ENCODE results near the gene CIB4. TPM values are rescaled to one million over a fixed set of nuclear protein-coding genes. Genes with fewer than 3 reads are reported as not detected.

CIB4 gene
- total RNA-seq, 1 donor from 2014 or later: not detected

DNA sequence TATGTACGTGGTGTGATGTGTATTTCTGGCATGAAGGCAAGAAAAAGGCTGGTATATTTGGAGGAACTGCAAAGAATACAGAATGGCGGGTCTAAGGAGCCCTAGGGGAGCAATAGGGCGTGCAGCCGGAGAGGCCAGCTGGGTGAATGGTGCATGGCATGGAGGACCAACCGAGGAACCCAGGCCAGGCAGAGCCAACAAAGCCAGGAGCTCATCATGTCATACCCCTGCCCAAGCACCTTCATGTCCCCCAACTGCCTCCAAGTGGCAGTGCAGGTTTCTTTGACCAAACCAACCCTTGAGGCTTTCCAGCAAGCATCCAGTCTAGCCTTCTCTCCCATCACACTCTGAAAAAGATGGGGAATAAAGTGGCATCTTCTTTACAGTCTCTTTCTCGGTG is 42.4 kb upstream of the CIB4 start:
- Histone ChIP-seq H3K4me3 (ENCODE audit: low read depth, low read length) (no peak overlapping the region), H3K36me3 (ENCODE audit: control insufficient read depth, insufficient read depth, low read length) (no peaks in the 10 kb centered on the region), H3K27me3 (ENCODE audit: control insufficient read depth, insufficient read depth, low read length) (peaks cover 16% of the 10 kb centered on the region)
- TF ChIP-seq, protein P1, sequence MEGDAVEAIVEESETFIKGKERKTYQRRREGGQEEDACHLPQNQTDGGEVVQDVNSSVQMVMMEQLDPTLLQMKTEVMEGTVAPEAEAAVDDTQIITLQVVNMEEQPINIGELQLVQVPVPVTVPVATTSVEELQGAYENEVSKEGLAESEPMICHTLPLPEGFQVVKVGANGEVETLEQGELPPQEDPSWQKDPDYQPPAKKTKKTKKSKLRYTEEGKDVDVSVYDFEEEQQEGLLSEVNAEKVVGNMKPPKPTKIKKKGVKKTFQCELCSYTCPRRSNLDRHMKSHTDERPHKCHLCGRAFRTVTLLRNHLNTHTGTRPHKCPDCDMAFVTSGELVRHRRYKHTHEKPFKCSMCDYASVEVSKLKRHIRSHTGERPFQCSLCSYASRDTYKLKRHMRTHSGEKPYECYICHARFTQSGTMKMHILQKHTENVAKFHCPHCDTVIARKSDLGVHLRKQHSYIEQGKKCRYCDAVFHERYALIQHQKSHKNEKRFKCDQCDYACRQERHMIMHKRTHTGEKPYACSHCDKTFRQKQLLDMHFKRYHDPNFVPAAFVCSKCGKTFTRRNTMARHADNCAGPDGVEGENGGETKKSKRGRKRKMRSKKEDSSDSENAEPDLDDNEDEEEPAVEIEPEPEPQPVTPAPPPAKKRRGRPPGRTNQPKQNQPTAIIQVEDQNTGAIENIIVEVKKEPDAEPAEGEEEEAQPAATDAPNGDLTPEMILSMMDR (IDR thresholded peaks at IDR 0.05; ENCODE audit: insufficient read depth, low read length, severe bottlenecking): no peak
- FAIRE-seq (no peak), DNase-seq (ENCODE audit: low read depth) (no peak)

DNA sequence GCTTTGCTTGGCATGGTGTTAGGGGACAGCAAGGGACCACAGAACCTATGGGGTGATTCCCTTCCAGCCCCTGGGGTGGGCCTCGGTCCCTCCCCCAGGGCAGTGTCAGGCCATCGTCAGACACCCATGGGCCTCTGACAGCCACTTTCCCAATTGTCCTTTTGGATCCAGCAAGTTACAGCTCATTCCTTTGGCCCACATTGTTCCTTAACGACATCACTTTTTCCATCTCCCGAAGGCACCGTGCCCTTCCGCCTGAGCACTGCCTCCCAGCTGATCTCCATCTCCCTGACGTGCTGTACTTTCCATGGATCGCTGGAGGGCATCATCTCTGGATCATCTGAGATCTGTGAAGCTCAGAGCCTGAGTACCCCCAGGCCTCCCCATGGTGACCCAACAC is 41.0 kb upstream of the CIB4 start:
- no peak overlapping the region for H3K4me3 ChIP-seq (ENCODE audit: low read depth, low read length)
- no peaks in the 10 kb centered on the region for H3K36me3 ChIP-seq (ENCODE audit: control insufficient read depth, insufficient read depth, low read length)
- H3K27me3 ChIP-seq (ENCODE audit: control insufficient read depth, insufficient read depth, low read length): peaks cover 17% of the 10 kb centered on the region
- TF ChIP-seq, protein P1 (IDR thresholded peaks at IDR 0.05; ENCODE audit: insufficient read depth, low read length, severe bottlenecking): no peak
- DNase-seq (ENCODE audit: low read depth) (no peak), FAIRE-seq (no peak)

DNA sequence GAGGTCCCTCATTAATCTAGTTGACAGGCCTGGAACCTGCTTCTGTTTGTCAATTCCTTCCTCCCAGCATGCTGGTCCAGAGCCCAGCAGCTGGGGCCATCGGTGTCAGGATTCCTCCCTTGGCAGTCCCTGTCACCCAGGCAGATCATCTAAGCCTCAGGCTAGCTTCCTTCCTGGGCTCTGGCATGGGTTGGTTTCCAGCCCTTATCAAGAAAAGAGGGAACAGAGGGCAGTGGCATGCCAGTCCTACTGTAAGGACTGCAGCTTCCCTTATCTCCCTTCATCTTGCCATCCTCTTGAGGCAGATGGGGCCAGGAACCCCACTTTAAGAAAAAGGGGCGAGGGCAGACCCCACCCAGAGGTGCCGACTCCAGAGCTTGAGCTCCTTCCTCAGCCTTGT is 40.5 kb upstream of the CIB4 start:
- peaks cover 13% of the 10 kb centered on the region for H3K27me3 ChIP-seq (ENCODE audit: control insufficient read depth, insufficient read depth, low read length)
- TF ChIP-seq, protein P1 (IDR thresholded peaks at IDR 0.05; ENCODE audit: insufficient read depth, low read length, severe bottlenecking): no peak
- no peak for FAIRE-seq

DNA sequence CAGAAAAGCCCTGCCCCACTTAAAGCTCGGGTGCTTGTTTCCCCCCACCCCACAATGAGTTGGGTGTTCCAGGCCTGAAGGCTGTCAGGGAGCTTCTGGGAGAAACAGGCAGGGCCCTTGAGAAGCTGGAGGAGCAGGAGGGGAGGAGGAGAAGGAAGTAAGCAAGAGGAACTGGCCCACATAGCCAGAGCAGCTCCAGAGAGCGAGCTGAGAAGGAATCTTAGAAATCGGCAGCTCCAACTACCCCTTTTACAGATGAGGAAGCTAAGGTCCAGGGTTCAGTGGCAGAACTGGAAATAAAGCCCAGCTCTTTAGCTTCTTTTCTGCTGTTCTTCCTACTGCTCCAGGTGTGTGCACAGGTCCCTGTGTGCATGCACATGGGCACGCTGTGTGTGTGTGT is 38.7 kb upstream of the CIB4 start:
- DNase-seq (ENCODE audit: low read depth): no peak
- Histone ChIP-seq H3K27me3 (ENCODE audit: control insufficient read depth, insufficient read depth, low read length) (peaks cover 8% of the 10 kb centered on the region), H3K36me3 (ENCODE audit: control insufficient read depth, insufficient read depth, low read length) (no peaks in the 10 kb centered on the region), H3K4me3 (ENCODE audit: low read depth, low read length) (no peak overlapping the region)
- TF ChIP-seq, protein P1 (IDR thresholded peaks at IDR 0.05; ENCODE audit: insufficient read depth, low read length, severe bottlenecking): no peak
- FAIRE-seq: no peak

More for the DNA sequence above, 40.5 kb upstream of the CIB4 start:
- H3K4me3 ChIP-seq (ENCODE audit: low read depth, low read length): no peak overlapping the region
- no peak for DNase-seq (ENCODE audit: low read depth)
- H3K36me3 ChIP-seq (ENCODE audit: control insufficient read depth, insufficient read depth, low read length): no peaks in the 10 kb centered on the region

DNA sequence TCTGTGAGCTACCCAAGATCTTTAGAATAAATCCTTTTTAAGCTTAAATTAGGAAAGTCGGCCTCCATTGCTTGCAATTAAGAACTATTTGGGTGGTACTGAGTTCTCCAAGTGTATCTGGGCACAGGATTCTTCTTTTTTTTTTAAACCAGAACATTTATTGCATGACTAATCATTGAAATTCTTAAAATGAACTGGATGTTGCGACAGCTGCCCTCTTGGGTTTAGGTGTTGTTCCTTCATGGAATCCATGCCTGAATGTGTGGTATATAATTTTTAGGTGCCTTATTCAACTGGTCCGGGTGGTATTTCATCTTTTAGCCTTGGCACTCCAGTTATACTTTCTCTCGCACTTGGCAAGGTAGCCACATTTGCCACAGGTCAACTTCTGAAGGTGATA is 36.9 kb upstream of the CIB4 start:
- Histone ChIP-seq H3K4me3 (ENCODE audit: low read depth, low read length) (no peak overlapping the region), H3K36me3 (ENCODE audit: control insufficient read depth, insufficient read depth, low read length) (no peaks in the 10 kb centered on the region), H3K27me3 (ENCODE audit: control insufficient read depth, insufficient read depth, low read length) (peaks cover 8% of the 10 kb centered on the region)
- TF ChIP-seq, protein P1 (IDR thresholded peaks at IDR 0.05; ENCODE audit: insufficient read depth, low read length, severe bottlenecking): no peak
- no peak for FAIRE-seq
- no peak for DNase-seq (ENCODE audit: low read depth)

DNA sequence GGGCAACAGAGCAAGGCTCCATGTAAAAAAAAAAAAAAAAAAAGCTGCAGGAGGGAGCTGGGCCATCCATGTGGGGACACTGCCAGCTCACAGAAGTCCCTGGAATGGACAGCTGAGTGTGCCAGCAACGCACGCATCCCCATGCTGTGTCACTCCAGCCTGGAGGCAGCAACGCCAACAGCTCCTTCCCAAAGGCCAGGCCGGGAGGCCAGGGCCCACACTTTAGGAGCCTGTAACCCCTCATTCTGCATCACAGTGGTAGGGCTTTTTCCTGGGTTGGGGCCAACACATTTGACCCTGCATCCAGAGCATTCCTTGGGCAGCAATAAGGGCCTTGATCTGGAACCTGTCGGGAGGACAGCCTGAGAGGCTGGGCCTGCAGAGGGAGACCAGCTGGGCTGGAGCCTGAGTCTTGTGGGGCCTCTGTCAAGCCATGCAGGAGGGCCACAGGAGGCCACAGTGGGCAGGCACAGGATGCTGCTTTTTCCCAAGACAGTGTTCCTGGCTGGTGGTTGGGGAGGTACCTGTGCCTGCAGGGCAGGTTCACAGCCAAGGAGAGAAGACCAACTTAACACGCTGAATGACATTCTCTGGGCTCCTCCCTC is 34.6 kb upstream of the CIB4 start:
- TF ChIP-seq, protein P1 (IDR thresholded peaks at IDR 0.05; ENCODE audit: insufficient read depth, low read length, severe bottlenecking): no peak

More for the DNA sequence above, 34.6 kb upstream of the CIB4 start:
- Histone ChIP-seq H3K4me3 (ENCODE audit: low read depth, low read length) (no peak overlapping the region), H3K36me3 (ENCODE audit: control insufficient read depth, insufficient read depth, low read length) (no peaks in the 10 kb centered on the region), H3K27me3 (ENCODE audit: control insufficient read depth, insufficient read depth, low read length) (peaks cover 12% of the 10 kb centered on the region)
- DNase-seq (ENCODE audit: low read depth) (no peak), FAIRE-seq (no peak)

Data from bronchial epithelial cell (primary cell).